ENCODE data around the gene LTK. TPM values are rescaled to one million over a fixed set of nuclear protein-coding genes. Genes with fewer than 3 reads are reported as not detected.
"Not testable (repeated sequence)": the region's sequence is repeated elsewhere in the genome, so short reads cannot be mapped to it uniquely, and the experiment has no call there.

LTK gene
- total and polyA plus RNA-seq, 2 experiments from 2014 or later, result 0.14 TPM; not detected in 1

GRCh38 chr15:41473418-41473817 lies 40.2 kb downstream of the LTK start:
- Histone ChIP-seq H3K9me2 (ENCODE audit: insufficient read depth) (no peaks in the 10 kb centered on the region), H3K4me1 (ENCODE audit: insufficient read depth) (no peaks in the 10 kb centered on the region), H3K4me3 (no peak overlapping the region), H3K36me3 (ENCODE audit: insufficient read depth) (peaks cover 52% of the 10 kb centered on the region), H3K27me3 (ENCODE audit: insufficient read depth) (no peaks in the 10 kb centered on the region), H3K27ac (ENCODE audit: low read depth) (no peak overlapping the region), H3K79me2 (replicated peaks; ENCODE audit: insufficient read depth) (no peaks in the 10 kb centered on the region), H2AFZ (no peak overlapping the region), H3F3A (replicated peaks; ENCODE audit: low read depth) (no peaks in the 10 kb centered on the region), H4K20me1 (replicated peaks; ENCODE audit: insufficient read depth) (no peaks in the 10 kb centered on the region; the same call in 1 of the 2 replicates), H3K4me2 (no peak overlapping the region)
- DNase-seq (ENCODE audit: low spot score), result no peak
- peaks cover 83% of the 10 kb centered on the region for H3K36me3 Mint-ChIP-seq (ENCODE audit: low read depth)
- peaks cover 2% of the 10 kb centered on the region for H3K27me3 Mint-ChIP-seq (ENCODE audit: insufficient read depth, low read depth, poor library complexity)
- H3K4me3 Mint-ChIP-seq, result no peak overlapping the region
- no peak for ATAC-seq
- TF ChIP-seq CREB1 (CRISPR knock-in tag; IDR thresholded peaks at IDR 0.05; ENCODE audit: low read depth) (no peak), STAT1 (IDR thresholded peaks at IDR 0.05; ENCODE audit: unreplicated experiment) (no peak), JUNB (IDR thresholded peaks at IDR 0.05; ENCODE audit: unreplicated experiment) (no peak)
- no peaks in the 10 kb centered on the region for H3K9me3 Mint-ChIP-seq
- H3K27ac Mint-ChIP-seq, result no peak overlapping the region
- no peaks in the 10 kb centered on the region for H3K4me1 Mint-ChIP-seq

GRCh38 chr15:41469644-41470043 lies 44.0 kb downstream of the LTK start:
- H3K9me3 Mint-ChIP-seq; H3K27me3 ChIP-seq (ENCODE audit: insufficient read depth); ATAC-seq; H3K27me3 Mint-ChIP-seq (ENCODE audit: insufficient read depth, low read depth, poor library complexity); H3K4me1 Mint-ChIP-seq; DNase-seq (ENCODE audit: low spot score); H4K20me1 ChIP-seq (replicated peaks; ENCODE audit: insufficient read depth); H3K79me2 ChIP-seq (replicated peaks; ENCODE audit: insufficient read depth); H3K9me2 ChIP-seq (ENCODE audit: insufficient read depth); H3K4me3 Mint-ChIP-seq; H3K4me1 ChIP-seq (ENCODE audit: insufficient read depth); H2AFZ ChIP-seq; H3K4me2 ChIP-seq; H3K27ac ChIP-seq (ENCODE audit: low read depth); H3K27ac Mint-ChIP-seq; H3F3A ChIP-seq (replicated peaks; ENCODE audit: low read depth); H3K4me3 ChIP-seq: not testable (repeated sequence)
- H3K36me3 ChIP-seq (ENCODE audit: insufficient read depth), result peaks cover 37% of the 10 kb centered on the region
- peaks cover 74% of the 10 kb centered on the region for H3K36me3 Mint-ChIP-seq (ENCODE audit: low read depth)

- H3K27ac Mint-ChIP-seq, result no peak overlapping the region
- H3K4me3 Mint-ChIP-seq, result no peak overlapping the region
- H3K27me3 Mint-ChIP-seq (ENCODE audit: insufficient read depth, low read depth, poor library complexity), result no peaks in the 10 kb centered on the region
- TF ChIP-seq EZH2 (IDR thresholded peaks at IDR 0.05; ENCODE audit: low read depth, unreplicated experiment) (no peak), CTCF (conservative IDR thresholded peaks at IDR 0.05; ENCODE audit: low read depth in 2 of 2) (no peak), EZH2phosphoT487 (IDR thresholded peaks at IDR 0.05; ENCODE audit: unreplicated experiment) (no peak), JUNB (IDR thresholded peaks at IDR 0.05; ENCODE audit: unreplicated experiment) (no peak), ZNF331 (CRISPR knock-in tag; IDR thresholded peaks at IDR 0.05; ENCODE audit: low read depth) (no peak), NANOG (IDR thresholded peaks at IDR 0.05; ENCODE audit: borderline replicate concordance) (no peak), POLR2AphosphoS5 (IDR thresholded peaks at IDR 0.05; ENCODE audit: low read depth) (no peak), ZNF462 (CRISPR knock-in tag; IDR thresholded peaks at IDR 0.05) (no peak), CREB1 (CRISPR knock-in tag; IDR thresholded peaks at IDR 0.05; ENCODE audit: low read depth) (no peak)
- Histone ChIP-seq H3K79me2 (replicated peaks; ENCODE audit: insufficient read depth) (peaks cover 6% of the 10 kb centered on the region; the same call in 1 of the 2 replicates), H3K4me1 (ENCODE audit: insufficient read depth) (no peaks in the 10 kb centered on the region), H3K36me3 (ENCODE audit: insufficient read depth) (peaks cover 37% of the 10 kb centered on the region), H3K4me3 (no peak overlapping the region), H3K27me3 (ENCODE audit: insufficient read depth) (no peaks in the 10 kb centered on the region), H4K20me1 (replicated peaks; ENCODE audit: insufficient read depth) (peaks cover 14% of the 10 kb centered on the region), H3F3A (replicated peaks; ENCODE audit: low read depth) (peaks cover 6% of the 10 kb centered on the region; the same call in 1 of the 2 replicates), H3K4me2 (no peak overlapping the region), H2AFZ (no peak overlapping the region), H3K9me2 (ENCODE audit: insufficient read depth) (no peaks in the 10 kb centered on the region), H3K27ac (ENCODE audit: low read depth) (no peak overlapping the region; the same call in 1 of the 2 replicates)
- ATAC-seq (no peak), DNase-seq (ENCODE audit: low spot score) (no peak)
- H3K4me1 Mint-ChIP-seq, result no peaks in the 10 kb centered on the region
- H3K36me3 Mint-ChIP-seq (ENCODE audit: low read depth), result peaks cover 77% of the 10 kb centered on the region
- H3K9me3 Mint-ChIP-seq, result no peaks in the 10 kb centered on the region; the same call in 2 of the 3 replicates
These were observed 46.9 kb downstream of the LTK start for GRCh38 chr15:41466711-41467110.
